ENCODE data around the gene GGPS1.

GRCh38 chr1:235296729-235297128 is 31.6 kb upstream of the GGPS1 start:
- no peak for TF ChIP-seq CTCF (IDR thresholded peaks at IDR 0.05; ENCODE audit: borderline replicate concordance, extremely low read depth, low read length, poor library complexity, severe bottlenecking)
- no peak for TF ChIP-seq EZH2 (IDR thresholded peaks at IDR 0.05; ENCODE audit: borderline replicate concordance, low read depth, low read length, severe bottlenecking)
